DMS114 treated with DMSO at 0.1 percent for 48 hours (cell line): ENCODE data around the gene GALNT1.

Experiments used
- DNase-seq: peaks from one replicate; lab custom pipeline; 2025; ENCODE audit not compliant: unreplicated experiment; lab: John Stamatoyannopoulos, UW

Gene GALNT1

GRCh38 chr18:35749701-35750100 is 168.2 kb downstream of the GALNT1 start:
- no peak for DNase-seq

GRCh38 chr18:35750929-35751328 is 169.4 kb downstream of the GALNT1 start:
- no peak for DNase-seq

- no peak for DNase-seq
These were observed 171.9 kb downstream of the GALNT1 start for GRCh38 chr18:35753306-35753910.

- no peak for DNase-seq
These were observed 172.9 kb downstream of the GALNT1 start for GRCh38 chr18:35754464-35754863.

GRCh38 chr18:35755369-35755768 is 173.8 kb downstream of the GALNT1 start:
- no peak for DNase-seq

- DNase-seq = peak; percentile 56
These were observed 175.1 kb downstream of the GALNT1 start for GRCh38 chr18:35756506-35757117.
